Central memory CD8-positive, alpha-beta T cell (primary cell): ENCODE results near the gene COL15A1.
"Not testable (repeated sequence)": the region's sequence is repeated elsewhere in the genome, so short reads cannot be mapped to it uniquely, and the experiment has no call there.

Experiments
- ATAC-seq: fragments of 150-1000 bp; cut with Tn5 transposase; replicated peaks from 2 replicates; pipeline ENCODE4 v1.10.0; 2022; ENCODE audit warnings: mild to moderate bottlenecking, moderate FRiP score, moderate number of reproducible peaks; ENCODE audit not compliant: poor library complexity, severe bottlenecking; ENCODE audit errors: extremely low read depth
- DNase-seq, 2 donors: peaks; one replicate each; pipeline ENCODE4 v3.0.0; 2021; ENCODE audit warnings: low spot score in 2 of 2
- H3K27ac Mint-ChIP-seq: one replicate; pipeline ENCODE4 v1.8.0; 2022; ENCODE audit warnings: low read depth, mild to moderate bottlenecking, moderate library complexity, mixed read lengths
- H3K27me3 Mint-ChIP-seq: one replicate; pipeline ENCODE4 v1.8.0; 2022; ENCODE audit warnings: mixed read lengths
- H3K36me3 Mint-ChIP-seq: one replicate; pipeline ENCODE4 v1.8.0; 2022; ENCODE audit warnings: mild to moderate bottlenecking, moderate library complexity, mixed read lengths; ENCODE audit not compliant: insufficient read depth
- H3K4me1 Mint-ChIP-seq: one replicate; pipeline ENCODE4 v1.8.0; 2022; ENCODE audit warnings: mixed read lengths
- H3K4me3 Mint-ChIP-seq: one replicate; pipeline ENCODE4 v1.8.0; 2022; ENCODE audit warnings: mild to moderate bottlenecking, moderate library complexity, mixed read lengths
- H3K9me3 Mint-ChIP-seq: one replicate; pipeline ENCODE4 v1.8.0; 2022; ENCODE audit warnings: mixed read lengths

COL15A1 gene

DNA sequence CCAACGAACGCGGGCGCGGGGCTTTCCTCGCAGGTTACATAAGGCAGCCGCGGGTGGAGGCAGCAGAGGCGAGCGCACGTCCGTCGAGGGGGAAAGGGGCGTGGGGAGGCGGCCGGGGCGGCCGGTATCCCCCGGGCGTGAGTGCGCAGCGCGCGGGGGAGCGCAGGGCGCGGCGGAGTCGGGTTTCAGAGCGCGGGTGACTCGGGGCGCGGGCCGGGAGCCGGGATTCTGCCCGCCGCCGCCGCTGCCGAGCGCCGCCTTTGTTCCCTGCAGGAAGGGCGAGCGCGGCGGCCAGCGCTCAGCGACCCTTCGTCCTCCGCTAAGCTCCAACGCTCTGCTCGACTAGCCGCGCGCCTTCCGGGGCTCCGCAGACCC lies at the start of gene COL15A1:
Gene COL15A1 (plus strand): TSS at position 226 of the 375 bp plus-strand sequence. CDS start 155 bp downstream, outside the sequence.
- H3K36me3 Mint-ChIP-seq = no peaks in the 10 kb centered on the region
- H3K4me1 Mint-ChIP-seq = peaks cover 4% of the 10 kb centered on the region
- no peak within 1 kb of the TSS for H3K27ac Mint-ChIP-seq
- ATAC-seq (no peak), DNase-seq (no peak)
- H3K4me3 Mint-ChIP-seq = peak within 1 kb of the TSS; percentile 52
- no peaks in the 10 kb centered on the region for H3K9me3 Mint-ChIP-seq
- H3K27me3 Mint-ChIP-seq = peaks cover 94% of the 10 kb centered on the region

DNA sequence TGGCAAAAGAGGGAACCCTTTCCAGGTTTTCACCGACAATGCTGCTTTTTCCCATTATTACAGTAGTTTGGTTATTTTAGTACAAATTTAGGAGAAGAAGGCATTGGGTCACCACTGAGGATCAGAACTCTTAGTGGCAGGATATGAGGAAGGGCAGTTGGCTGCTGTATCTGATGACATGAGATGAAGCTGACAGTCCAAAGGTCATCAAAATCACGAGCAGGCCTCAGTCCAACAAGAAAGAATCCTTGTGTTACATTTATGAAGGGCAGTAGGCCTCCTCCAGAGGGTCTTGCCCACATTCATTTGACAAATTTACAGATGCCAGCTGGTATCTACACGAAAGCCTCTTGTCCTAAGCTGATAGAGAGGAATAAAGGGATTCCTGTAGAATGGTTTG lies 49.5 kb upstream of the COL15A1 start:
- Mint-ChIP-seq H3K27ac (no peak overlapping the region), H3K27me3 (peaks cover 75% of the 10 kb centered on the region), H3K4me3 (no peak overlapping the region), H3K4me1 (no peaks in the 10 kb centered on the region), H3K36me3 (peaks cover 1% of the 10 kb centered on the region), H3K9me3 (no peaks in the 10 kb centered on the region)
- DNase-seq = no peak
- ATAC-seq = no peak

DNA sequence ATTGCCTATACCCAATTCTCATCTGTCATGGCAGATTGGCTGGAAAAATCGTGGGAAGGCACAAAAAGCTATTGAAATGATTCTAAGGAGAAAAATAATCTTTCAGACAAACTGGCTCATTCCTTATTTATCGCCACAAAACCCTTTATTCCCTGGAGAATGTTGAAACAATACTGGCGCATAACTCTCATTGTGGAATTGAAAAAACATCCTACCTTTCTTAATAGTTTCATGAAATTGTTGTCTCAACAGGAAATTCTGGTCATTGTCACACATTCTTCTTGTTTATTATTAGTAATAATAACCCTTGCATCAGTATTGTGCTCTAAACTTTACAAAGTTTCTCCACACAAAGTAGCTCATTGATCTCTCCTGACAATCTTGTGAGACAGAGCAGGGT lies 48.9 kb upstream of the COL15A1 start:
- Mint-ChIP-seq H3K4me1 (no peaks in the 10 kb centered on the region), H3K9me3 (no peaks in the 10 kb centered on the region), H3K27me3 (peaks cover 74% of the 10 kb centered on the region), H3K27ac (no peak overlapping the region), H3K4me3 (no peak overlapping the region), H3K36me3 (peaks cover 1% of the 10 kb centered on the region)
- DNase-seq (no peak), ATAC-seq (no peak)

DNA sequence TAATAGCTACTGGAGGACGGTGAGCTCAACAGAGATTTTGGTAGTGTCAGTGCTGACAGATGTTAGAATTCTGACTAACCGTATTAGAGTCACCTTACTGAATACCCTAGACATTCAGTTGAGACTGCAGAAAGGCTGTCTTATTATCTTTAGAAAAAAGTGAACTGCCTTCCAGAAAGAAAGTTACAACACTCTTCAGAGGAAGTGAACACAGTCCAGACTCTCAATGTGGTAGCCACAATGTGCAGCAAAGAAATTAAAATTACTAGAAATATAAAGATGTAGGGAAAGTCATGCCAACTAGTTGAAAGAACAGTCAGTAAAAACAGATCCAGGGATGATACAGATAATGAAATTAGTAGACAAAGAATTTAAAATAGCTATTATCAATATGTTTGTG lies 47.1 kb upstream of the COL15A1 start:
- no peak for DNase-seq
- no peak for ATAC-seq
- Mint-ChIP-seq H3K9me3 (no peaks in the 10 kb centered on the region), H3K27me3 (peaks cover 64% of the 10 kb centered on the region), H3K4me3 (no peak overlapping the region), H3K27ac (no peak overlapping the region), H3K4me1 (no peaks in the 10 kb centered on the region), H3K36me3 (peaks cover 1% of the 10 kb centered on the region)

DNA sequence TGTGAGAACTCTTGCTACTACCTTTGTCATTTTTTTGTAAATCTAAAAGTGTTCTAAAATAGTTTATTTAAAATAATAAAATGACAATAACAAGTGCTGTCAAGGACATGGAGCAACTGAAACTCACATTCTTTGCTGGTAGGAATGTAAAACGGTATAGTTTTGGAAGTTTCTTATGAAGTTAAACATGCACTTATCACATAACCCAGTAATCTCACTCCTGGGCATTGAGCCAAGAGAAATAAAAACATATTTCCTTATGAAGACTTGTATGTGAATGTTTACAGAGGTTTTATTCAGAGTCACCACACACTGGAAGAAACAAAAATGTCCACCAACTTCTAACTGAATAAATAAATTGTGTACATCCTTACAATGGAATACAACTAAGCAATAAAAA lies 46.0 kb upstream of the COL15A1 start:
- peaks cover 58% of the 10 kb centered on the region for H3K27me3 Mint-ChIP-seq

DNA sequence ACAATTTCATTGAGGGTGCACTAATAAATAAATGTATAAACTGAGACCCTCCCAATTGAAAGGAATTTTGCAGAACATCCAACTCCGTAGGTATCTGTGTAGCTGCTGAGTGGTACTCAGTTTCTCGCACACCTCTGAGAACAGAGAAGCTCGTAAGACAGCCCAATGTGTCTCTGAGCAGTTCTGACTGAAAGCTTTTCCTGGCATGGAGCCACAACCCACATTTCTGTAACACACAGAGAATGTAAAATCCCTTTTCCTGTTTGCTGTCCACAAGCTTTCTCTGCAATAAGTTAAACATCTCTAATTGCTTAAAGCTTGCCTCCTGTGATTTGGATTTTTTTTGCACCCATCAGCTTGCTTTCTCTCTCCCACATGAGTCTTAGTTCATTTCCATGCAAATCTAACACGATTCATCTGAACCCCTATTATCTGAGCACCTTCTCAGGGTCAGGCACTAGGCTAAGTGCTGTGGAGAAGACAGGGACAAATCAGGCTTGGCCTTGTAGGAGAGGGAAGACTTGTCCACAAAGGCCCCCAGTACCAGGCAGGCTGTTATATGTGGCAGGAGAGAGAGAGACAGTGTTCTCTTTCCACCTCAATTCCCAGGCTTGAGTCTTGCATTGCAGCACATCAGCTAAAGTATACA lies 44.2 kb upstream of the COL15A1 start:
- no peaks in the 10 kb centered on the region for H3K4me1 Mint-ChIP-seq
- no peak for DNase-seq

More for the DNA sequence above, 46.0 kb upstream of the COL15A1 start:
- no peak overlapping the region for H3K27ac Mint-ChIP-seq
- H3K36me3 Mint-ChIP-seq = peaks cover 1% of the 10 kb centered on the region
- DNase-seq (no peak), ATAC-seq (no peak)
- H3K4me3 Mint-ChIP-seq = no peak overlapping the region
- no peaks in the 10 kb centered on the region for H3K4me1 Mint-ChIP-seq
- H3K9me3 Mint-ChIP-seq = no peaks in the 10 kb centered on the region

DNA sequence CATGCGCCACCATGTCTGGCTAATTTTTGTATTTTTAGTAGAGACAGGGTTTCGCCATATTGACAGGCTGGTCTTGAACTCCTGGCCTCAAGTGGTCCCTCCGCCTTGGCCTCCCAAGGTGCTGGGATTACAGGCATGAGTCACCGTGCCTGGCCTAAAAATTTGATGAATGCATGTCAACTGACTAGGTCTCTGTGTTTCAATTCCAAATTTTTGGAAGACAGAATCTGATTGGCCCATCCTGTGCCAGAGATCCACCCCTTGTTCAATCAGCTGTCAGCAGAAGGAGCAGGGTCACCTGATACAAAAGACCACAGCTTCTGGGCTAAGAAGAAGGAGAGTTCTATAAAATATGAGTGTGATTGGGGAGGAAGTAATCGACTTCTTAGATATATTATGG lies 43.5 kb upstream of the COL15A1 start:
- Mint-ChIP-seq H3K4me1 (no peaks in the 10 kb centered on the region), H3K27ac (no peak overlapping the region), H3K4me3 (no peak overlapping the region), H3K9me3 (no peaks in the 10 kb centered on the region), H3K36me3 (peaks cover 1% of the 10 kb centered on the region), H3K27me3 (peaks cover 52% of the 10 kb centered on the region)
- ATAC-seq (no peak), DNase-seq (no peak)

More for the DNA sequence above, 44.2 kb upstream of the COL15A1 start:
- peaks cover 52% of the 10 kb centered on the region for H3K27me3 Mint-ChIP-seq
- ATAC-seq = no peak
- no peak overlapping the region for H3K4me3 Mint-ChIP-seq
- H3K27ac Mint-ChIP-seq = no peak overlapping the region
- H3K9me3 Mint-ChIP-seq = no peaks in the 10 kb centered on the region
- H3K36me3 Mint-ChIP-seq = peaks cover 1% of the 10 kb centered on the region

DNA sequence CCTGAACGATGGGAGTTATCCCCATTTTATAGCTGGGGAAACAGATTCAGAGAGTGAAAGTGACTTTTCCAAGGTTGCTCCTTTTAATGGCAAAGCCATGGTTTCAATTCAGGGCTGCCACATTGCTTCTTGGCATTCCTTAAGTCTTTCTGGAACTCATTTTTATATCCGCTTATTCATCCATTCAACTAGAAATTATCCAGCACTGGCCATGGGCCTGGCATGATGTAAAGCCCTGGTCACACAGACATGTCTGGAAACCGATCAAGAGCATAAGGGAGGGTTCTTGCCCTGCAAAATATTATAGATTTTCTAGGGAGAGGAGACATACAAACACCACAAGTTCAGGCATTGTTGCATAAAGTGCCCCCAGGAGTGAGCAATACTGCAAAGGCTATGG lies 43.0 kb upstream of the COL15A1 start:
- Mint-ChIP-seq H3K27me3 (peaks cover 52% of the 10 kb centered on the region), H3K9me3 (no peaks in the 10 kb centered on the region), H3K4me3 (no peak overlapping the region), H3K27ac (no peak overlapping the region), H3K4me1 (no peaks in the 10 kb centered on the region), H3K36me3 (no peaks in the 10 kb centered on the region)
- DNase-seq (no peak), ATAC-seq (no peak)

DNA sequence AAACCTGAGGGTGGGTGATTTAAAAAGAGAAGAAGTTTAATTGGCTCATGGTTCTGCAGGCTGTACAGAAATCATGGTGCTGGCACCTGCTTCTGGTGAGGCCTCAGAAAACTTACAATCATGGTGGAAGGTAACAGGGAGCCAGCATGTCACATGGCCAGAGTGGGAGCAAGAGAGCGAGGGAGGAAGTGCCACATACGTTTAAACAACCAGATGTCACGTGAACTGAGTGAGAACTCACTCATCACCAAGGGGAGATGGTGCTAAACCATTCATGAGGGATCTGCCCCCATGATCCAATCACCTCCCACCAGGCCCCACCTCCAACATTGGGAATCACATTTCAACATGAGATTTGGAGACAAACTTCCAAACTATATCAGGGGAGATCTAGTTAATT lies 41.9 kb upstream of the COL15A1 start:
- peaks cover 52% of the 10 kb centered on the region for H3K27me3 Mint-ChIP-seq
- H3K4me1 Mint-ChIP-seq, DNase-seq, H3K27ac Mint-ChIP-seq, H3K4me3 Mint-ChIP-seq, ATAC-seq, H3K36me3 Mint-ChIP-seq, H3K9me3 Mint-ChIP-seq: not testable (repeated sequence)

DNA sequence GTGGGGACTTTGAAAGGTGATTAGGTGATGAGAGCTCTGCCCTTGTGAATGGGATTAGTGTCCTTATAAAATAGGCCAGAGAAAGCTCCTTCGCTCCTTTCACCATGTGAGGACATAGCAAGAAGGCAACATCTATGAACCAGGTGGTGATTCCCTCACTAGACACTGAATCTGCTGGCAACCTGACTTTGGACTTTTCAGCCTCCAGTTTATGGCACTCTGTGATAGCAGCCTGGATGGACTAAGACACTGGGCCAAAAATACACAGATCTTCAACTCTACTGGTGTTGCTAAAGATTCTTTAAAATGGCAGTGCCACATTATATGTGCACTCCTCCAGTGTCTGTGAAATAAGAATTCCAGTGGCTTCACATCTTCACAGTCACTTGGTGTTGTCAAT lies 41.2 kb upstream of the COL15A1 start:
- ATAC-seq = no peak
- Mint-ChIP-seq H3K4me3 (no peak overlapping the region), H3K9me3 (no peaks in the 10 kb centered on the region), H3K4me1 (no peaks in the 10 kb centered on the region), H3K27ac (no peak overlapping the region), H3K36me3 (no peaks in the 10 kb centered on the region), H3K27me3 (peaks cover 47% of the 10 kb centered on the region)
- no peak for DNase-seq

DNA sequence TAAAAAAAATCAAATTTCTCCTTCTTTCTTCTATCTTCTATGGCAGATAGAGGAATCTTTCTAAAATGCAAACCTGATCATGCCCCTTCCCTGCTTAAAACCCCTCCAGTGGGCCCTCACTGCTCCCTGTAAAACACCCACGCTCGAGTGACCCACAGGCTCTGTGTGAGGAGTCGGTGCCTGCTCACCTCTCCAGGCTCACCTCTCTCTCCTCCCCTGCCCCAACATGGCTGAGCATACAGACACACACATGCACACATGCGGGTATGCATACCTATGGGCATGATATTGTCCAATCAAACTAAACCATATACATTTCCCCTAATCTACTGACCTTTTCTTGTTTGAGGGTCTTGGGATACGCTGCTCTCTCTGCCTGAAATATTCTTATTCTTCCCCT lies 40.8 kb upstream of the COL15A1 start:
- no peak overlapping the region for H3K27ac Mint-ChIP-seq
- H3K9me3 Mint-ChIP-seq = no peaks in the 10 kb centered on the region
- ATAC-seq = no peak

DNA sequence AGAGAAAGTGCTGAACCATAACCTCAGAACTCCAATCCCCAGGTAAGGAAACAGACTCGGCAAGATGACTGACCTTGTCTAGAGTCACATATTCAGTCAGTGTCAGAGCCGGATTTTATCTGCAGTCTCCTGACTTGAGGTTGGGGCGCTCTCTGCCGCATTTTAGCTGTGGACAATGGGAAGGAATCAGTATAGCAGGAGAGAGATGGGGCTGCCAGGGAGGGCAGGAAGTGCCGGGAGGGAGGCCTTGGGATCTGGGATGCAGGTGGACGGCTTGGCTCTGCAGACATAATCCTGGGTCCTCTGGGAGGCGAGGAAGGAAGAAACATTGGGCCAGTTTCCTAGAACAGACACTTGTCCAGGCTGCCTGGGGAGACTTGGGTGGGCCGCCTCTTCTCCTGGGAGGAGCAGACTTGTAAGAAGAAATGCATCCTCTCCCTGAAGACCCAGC lies 39.7 kb upstream of the COL15A1 start:
- Mint-ChIP-seq H3K27ac (no peak overlapping the region), H3K4me3 (no peak overlapping the region), H3K27me3 (peaks cover 35% of the 10 kb centered on the region), H3K36me3 (no peaks in the 10 kb centered on the region), H3K4me1 (no peaks in the 10 kb centered on the region), H3K9me3 (no peaks in the 10 kb centered on the region)
- DNase-seq = no peak
- no peak for ATAC-seq

More for the DNA sequence above, 40.8 kb upstream of the COL15A1 start:
- DNase-seq = no peak
- no peaks in the 10 kb centered on the region for H3K4me1 Mint-ChIP-seq
- H3K4me3 Mint-ChIP-seq = no peak overlapping the region
- no peaks in the 10 kb centered on the region for H3K36me3 Mint-ChIP-seq
- H3K27me3 Mint-ChIP-seq = peaks cover 43% of the 10 kb centered on the region

DNA sequence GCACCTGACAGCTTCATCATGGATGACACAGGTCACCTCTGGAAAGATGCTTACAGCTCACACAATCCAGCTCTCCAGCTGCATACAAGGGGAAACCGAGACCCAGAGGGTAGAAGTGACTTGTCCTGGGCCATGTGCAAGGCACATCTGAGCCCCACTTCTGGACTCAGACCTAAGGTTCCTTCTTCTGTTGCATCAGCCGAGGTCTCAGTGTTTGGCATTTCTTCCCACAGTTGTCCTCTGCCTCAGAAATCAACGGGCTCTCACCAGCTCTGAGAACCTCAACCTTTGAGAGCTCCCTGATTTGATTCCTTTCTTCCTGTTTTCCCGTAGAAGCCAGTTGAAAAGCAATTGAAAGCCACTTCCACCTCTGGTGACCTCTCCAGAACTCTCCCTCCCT lies 38.7 kb upstream of the COL15A1 start:
- Mint-ChIP-seq H3K9me3 (no peaks in the 10 kb centered on the region), H3K27me3 (peaks cover 35% of the 10 kb centered on the region), H3K4me3 (no peak overlapping the region), H3K36me3 (no peaks in the 10 kb centered on the region), H3K4me1 (no peaks in the 10 kb centered on the region), H3K27ac (no peak overlapping the region)
- DNase-seq = no peak
- no peak for ATAC-seq
